Measurements from ENCODE around the gene PSMB7. TPM values are rescaled to one million over a fixed set of nuclear protein-coding genes. Genes with fewer than 3 reads are reported as not detected.

PSMB7 gene
- total and polyA plus RNA-seq, 2 of the 13 experiments (the other 11 are each of a cell fraction or from before 2014, with no cell fraction given): 259 to 291 TPM

DNA sequence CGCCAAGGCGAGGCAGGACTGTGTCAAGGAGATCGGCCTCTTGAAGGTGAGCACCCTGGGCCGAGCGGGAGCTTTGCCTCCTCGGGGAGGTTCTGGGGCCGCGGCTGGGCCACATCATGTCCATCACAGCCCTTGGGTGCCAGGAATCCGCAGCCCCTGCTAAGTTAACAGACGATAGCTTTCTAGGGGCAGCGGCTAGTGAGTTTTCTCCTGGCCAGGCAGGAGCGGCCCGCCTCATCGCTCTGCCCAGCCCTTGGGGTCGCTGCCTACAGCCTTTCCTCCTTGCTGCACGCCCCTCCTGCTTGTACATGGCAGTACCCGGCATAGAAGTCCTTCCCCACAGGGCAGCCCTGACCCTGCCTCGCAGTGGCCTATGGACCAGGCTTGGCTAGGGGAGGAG, 101.3 kb downstream of the PSMB7 start (continued):
- TF ChIP-seq AHDC1 (CRISPR knock-in tag; IDR thresholded peaks at IDR 0.05; ENCODE audit: borderline replicate concordance) (no peak), AFF4 (CRISPR knock-in tag; IDR thresholded peaks at IDR 0.05) (no peak), PHF20 (CRISPR knock-in tag; IDR thresholded peaks at IDR 0.05) (no peak), KDM5B (CRISPR knock-in tag; IDR thresholded peaks at IDR 0.05; ENCODE audit: borderline replicate concordance) (no peak)
- TF ChIP-seq, protein P1, sequence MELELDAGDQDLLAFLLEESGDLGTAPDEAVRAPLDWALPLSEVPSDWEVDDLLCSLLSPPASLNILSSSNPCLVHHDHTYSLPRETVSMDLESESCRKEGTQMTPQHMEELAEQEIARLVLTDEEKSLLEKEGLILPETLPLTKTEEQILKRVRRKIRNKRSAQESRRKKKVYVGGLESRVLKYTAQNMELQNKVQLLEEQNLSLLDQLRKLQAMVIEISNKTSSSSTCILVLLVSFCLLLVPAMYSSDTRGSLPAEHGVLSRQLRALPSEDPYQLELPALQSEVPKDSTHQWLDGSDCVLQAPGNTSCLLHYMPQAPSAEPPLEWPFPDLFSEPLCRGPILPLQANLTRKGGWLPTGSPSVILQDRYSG (CRISPR knock-in tag; IDR thresholded peaks at IDR 0.05): no peak
